Motor neuron (in vitro differentiated cells): Measurements from ENCODE around the gene USP19. TPM values are rescaled to one million over a fixed set of nuclear protein-coding genes. Genes with fewer than 3 reads are reported as not detected.

Source experiments
- ATAC-seq, 8 experiments: fragments of 200-7000 bp; cut with Tn5 transposase; replicated peaks in 6 of 8; 2 replicates each; pipeline ENCODE4 v1.8.0; 2021; ENCODE audit warnings: mild to moderate bottlenecking in 8 of 8, moderate library complexity in 8 of 8
- H3K27ac ChIP-seq, 2 donors: fragments of 250-450 bp; sonication (Bioruptor Pico); 2 replicates each; pipeline ENCODE4 v1.9.0; 2021; ENCODE audit warnings: antibody characterized with exemption in 2 of 2, mild to moderate bottlenecking in 2 of 2, moderate library complexity in 1 of 2
- H3K4me1 ChIP-seq, 2 donors: fragments of 250-450 bp; sonication (Bioruptor Pico); replicated peaks in 1 of 2; 2 replicates each; pipeline ENCODE4 v1.6.1; 2021; ENCODE audit warnings: antibody characterized with exemption in 2 of 2, mild to moderate bottlenecking in 2 of 2, moderate library complexity in 1 of 2
- H3K4me3 ChIP-seq, 5 donors: fragments of 250-450 bp; sonication (Bioruptor Pico); 2 replicates each; pipeline ENCODE4 v1.9.0; 2021; ENCODE audit warnings: antibody characterized with exemption in 5 of 5, mild to moderate bottlenecking in 5 of 5, moderate library complexity in 4 of 5
- WGBS, 10 experiments: fragments of 450-650 bp; shearing (Covaris generic); methylation state at CpG; one replicate each; pipeline ENCODE4 v1.0.0; 2022; 5-methylcytosine and 5-hydroxymethylcytosine counted together
- in situ Hi-C, 9 experiments: fragments of 400-800 bp; cut with MboI; loops; one replicate each; pipeline ENCODE4 v1.15.0; 2021; ENCODE audit warnings: low sequenced_read_pairs in 9 of 9, low pct_unique_long_range_greater_than_20kb in 2 of 9; ENCODE audit not compliant: unreplicated experiment in 9 of 9
- total RNA-seq, 8 experiments: library from RNA; unstranded; fragments of 300-600 nt; gene quantifications; 2 replicates each; pipeline versions ENCODE4 v1.2.3 to v1.2.4, GENCODE V29; 2022

Gene USP19
- total RNA-seq, 8 experiments from 2014 or later, result 29.9 to 64.7 (median 36.3) TPM

DNA sequence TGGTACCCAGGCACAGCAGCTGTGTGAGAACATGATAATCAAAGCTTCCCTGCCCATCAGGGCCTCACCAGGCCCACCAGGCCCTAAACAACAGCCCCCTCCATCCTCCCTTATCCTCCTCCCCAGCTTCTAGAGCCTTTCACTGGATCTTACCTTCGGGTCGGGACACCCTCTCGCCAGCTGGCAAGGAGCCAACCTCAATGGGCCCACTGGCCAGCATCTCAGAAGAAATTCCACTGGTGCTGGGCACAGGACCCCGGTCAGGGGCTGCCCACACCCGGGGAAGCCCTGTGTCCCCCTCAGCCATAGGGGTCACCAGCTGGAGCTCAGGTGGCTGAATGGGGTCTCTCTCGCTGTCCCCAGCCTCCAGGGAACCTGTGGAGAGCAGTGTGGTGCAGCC is 9.3 kb downstream of the USP19 start:
- in situ Hi-C loops, result no loop called here
- Histone ChIP-seq H3K4me3 (no peak overlapping the region), H3K27ac (no peak overlapping the region), H3K4me1 (no peaks in the 10 kb centered on the region)
- no CpG with 5 or more reads among the region's 6 CpGs for WGBS, 10 experiments
- no peak for ATAC-seq

DNA sequence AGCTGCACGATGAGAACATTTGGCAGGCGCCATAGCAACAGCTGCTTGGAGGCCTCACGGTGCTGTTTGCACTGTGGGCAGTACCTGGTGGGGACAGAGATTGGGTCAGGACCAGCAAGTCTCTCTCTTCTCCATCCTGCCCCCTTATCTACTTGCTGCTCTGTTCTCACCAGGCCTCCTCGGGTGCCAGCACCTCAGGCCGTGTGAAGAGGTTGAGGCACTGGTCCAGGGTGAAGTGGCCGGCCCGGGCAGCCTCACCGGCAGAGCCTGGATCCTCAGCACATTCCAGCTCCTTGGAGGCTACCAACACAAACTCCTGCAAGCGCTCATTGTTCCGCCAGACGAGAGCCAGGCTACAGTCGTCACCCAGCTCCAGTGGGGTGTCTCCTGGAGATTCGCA is 9.8 kb downstream of the USP19 start:
- H3K4me3 ChIP-seq, result no peak overlapping the region
- in situ Hi-C loops, result no loop called here

DNA sequence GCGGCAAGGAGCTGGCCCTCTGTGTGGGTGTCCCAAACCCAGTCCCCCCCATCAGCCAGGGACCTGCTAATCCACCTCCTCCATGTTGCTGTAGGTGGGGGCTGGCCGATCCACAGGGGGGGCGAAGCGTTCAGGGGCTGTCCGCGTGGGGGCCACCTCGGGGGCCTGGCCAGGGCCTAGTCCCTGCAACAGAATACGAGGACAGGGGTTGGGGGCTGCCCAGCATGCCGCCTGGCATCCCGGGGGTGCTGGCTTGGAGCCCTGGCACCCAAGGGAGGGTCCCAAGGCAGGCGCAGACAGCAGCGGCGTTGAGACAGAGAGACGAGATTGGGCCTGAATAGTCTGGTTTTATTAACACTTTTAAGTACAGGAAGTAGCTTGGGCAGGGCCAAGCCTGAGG is 12.3 kb downstream of the USP19 start:
- Histone ChIP-seq H3K4me1 (peaks cover 14 to 16% of the 10 kb centered on the region in 2 donors), H3K27ac (no peak overlapping the region), H3K4me3 (no peak overlapping the region)
- 83% methylated on average over 7 of the region's 14 CpGs; no CpG with 5 or more reads in 9 of the 10 experiments for WGBS, 10 experiments
- ATAC-seq, result no peak
- in situ Hi-C loops, result no loop called here

More for the DNA sequence above, 9.8 kb downstream of the USP19 start:
- no peak for ATAC-seq
- no peak overlapping the region for H3K27ac ChIP-seq
- H3K4me1 ChIP-seq, result peaks cover under 1 to 3% of the 10 kb centered on the region in 2 donors
- WGBS, 10 experiments, result 75 to 91% (median 81%) methylated on average over 2 to 7 of the region's 13 CpGs; no CpG with 5 or more reads in 6 of the 10 experiments

DNA sequence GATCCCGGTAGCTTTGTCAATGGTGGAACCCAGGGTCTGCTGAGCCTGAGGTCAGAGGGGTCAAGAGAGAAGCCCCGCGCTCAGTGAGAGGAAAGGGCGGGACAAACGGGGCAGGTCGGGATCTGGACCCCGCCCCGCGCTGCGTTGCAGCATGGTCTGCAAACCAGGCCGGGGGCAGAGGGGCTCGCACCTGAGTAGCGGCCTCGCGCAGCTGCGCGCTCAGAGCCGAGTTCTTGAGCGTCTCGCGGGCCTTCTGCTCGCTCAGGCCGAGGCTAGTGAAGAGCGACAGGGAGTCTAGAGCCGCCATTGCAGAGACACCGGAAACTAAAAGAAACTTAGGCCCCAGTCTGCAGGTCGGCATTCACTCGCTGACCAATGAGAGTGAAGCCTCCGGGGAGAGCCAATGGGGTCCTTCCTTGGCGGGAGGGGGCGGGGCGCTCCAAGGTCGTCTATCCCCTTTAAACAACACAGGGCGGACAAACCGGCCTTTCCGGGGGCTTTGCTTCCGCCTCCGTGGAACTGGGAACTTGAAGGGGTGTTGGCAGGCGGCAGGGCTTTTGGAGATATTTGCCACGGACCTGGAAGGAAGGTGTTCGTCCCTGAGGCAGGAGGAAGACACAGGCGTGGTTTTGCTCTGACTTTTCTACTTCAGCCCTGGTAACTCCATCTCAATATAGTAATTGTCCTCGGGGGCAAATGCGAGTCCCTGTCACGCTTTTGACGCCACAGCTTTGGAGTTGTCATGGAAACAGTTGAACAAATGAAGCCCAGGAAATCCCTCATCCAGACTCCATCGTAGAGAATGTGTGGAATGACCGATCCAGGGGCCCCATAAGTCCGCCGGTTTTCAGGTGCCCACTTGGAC is 16.0 kb downstream of the USP19 start, which contains the start of gene QARS1:
Gene QARS1, minus strand, starts transcription at position 331 of the 865 bp plus-strand sequence. Its CDS starts 24 bp downstream, at position 307.
- peak within 1 kb of the TSS; percentile 59 to 92 (median 91) for H3K4me3 ChIP-seq
- 0 to 3% (median 0%) methylated on average over 1 to 20 of the region's 50 CpGs; no CpG with 5 or more reads in 4 of the 10 experiments for WGBS, 10 experiments
- peaks cover 14 to 16% of the 10 kb centered on the region in 2 donors for H3K4me1 ChIP-seq
- H3K27ac ChIP-seq, result peak within 1 kb of the TSS; percentile 88 to 93
- in situ Hi-C loops, result no loop called here
- ATAC-seq, result peak; percentile 90 to 99 (median 98)

DNA sequence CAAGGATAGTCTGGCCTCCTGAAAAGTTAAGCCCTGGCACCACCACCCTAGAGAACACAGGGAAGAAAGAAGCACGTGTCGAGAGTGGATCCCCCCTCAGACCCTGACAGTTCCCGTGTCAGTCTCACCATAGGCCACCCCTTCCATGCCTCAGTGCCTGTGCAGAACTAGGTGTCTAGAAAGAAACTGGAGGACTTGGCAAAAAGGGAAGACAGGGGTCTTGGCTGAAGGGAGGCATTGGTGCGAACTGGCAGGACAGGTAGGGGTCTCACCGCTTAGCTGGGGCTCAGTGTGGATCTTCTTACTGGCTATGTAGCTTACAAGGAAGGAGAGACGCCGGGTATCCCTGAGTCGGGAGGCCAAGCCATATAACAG is 16.6 kb downstream of the USP19 start:
- Histone ChIP-seq H3K27ac (peak overlapping the region; percentile 55 to 93), H3K4me1 (peaks cover 14 to 16% of the 10 kb centered on the region in 2 donors), H3K4me3 (peak overlapping the region; percentile 59 to 92 (median 91))
- no peak for ATAC-seq
- in situ Hi-C loops, result no loop called here
- WGBS, 10 experiments, result 0 to 8% (median 3%) methylated on average over 1 to 6 of the region's 8 CpGs; no CpG with 5 or more reads in 6 of the 10 experiments

DNA sequence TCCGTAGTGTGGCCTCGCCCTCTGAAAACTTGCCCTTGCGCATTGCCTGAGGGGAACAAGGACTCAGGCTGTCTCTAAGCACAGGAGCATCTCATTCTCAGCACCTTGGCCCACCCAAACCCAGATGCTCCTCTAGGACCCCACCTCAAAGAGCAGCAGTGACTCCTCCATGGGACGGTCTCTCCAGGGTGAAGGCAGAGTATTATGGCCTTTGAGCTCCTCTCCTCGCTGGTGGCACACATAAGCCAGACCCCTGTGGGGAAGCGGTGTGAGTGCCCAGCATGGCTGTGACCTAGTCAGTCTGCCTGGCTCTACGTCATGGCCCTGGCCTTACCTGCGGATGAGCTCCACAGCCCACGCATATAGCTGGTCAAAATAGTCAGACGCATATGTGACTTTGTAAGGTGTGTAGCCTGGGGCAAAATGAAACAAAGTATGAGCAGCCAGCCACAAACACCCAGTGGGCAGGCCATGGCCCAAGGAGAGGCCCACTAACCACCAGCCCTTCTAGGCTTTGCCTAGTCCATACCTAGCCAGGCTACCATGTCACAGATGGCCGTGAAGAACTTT is 20.5 kb downstream of the USP19 start:
- Histone ChIP-seq H3K4me3 (no peak overlapping the region), H3K27ac (no peak overlapping the region), H3K4me1 (peaks cover 6 to 7% of the 10 kb centered on the region in 2 donors)
- in situ Hi-C loops, result no loop called here
- no peak for ATAC-seq
- 67 to 100% (median 100%) methylated on average over 1 to 11 of the region's 11 CpGs; no CpG with 5 or more reads in 3 of the 10 experiments for WGBS, 10 experiments

DNA sequence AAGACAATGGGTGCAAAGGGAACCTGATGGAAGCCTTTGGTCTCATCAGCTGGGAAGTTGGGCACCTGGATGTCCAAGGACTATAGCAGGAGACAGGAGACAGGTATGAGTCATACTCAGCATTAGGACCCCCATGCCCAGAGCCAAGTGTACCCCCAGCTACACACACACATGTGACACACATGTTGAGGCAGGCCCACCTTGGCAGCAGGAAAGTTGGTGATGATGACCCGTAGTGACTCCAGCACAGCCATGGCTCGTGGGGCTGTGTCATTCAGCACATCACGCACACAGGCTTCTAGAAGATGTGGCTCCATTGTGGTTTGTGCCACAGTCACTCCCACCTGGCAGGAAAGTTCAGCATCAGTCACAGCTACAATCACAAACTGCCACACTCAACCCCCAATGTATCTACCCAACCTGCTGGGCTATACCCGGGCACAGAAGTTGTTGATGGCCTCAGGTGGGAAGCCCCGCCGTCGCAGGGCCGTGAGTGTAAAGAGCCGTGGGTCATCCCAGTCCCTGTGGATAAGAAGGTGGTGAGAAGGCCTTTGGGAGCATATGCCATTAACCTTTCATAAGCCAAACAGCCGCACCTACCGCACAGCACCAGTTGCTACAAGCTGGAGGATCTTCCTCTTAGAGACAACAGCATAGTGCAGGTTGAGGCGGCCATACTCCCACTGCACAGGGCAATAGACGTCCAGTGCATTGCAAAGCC is 21.6 kb downstream of the USP19 start:
- 75 to 100% (median 89%) methylated on average over 2 to 4 of the region's 13 CpGs; no CpG with 5 or more reads in 4 of the 10 experiments for WGBS, 10 experiments
- no peak overlapping the region for H3K4me3 ChIP-seq
- ATAC-seq, result no peak
- in situ Hi-C loops, result no loop called here
- peaks cover 7 to 9% of the 10 kb centered on the region in 2 donors for H3K4me1 ChIP-seq
- H3K27ac ChIP-seq, result no peak overlapping the region

DNA sequence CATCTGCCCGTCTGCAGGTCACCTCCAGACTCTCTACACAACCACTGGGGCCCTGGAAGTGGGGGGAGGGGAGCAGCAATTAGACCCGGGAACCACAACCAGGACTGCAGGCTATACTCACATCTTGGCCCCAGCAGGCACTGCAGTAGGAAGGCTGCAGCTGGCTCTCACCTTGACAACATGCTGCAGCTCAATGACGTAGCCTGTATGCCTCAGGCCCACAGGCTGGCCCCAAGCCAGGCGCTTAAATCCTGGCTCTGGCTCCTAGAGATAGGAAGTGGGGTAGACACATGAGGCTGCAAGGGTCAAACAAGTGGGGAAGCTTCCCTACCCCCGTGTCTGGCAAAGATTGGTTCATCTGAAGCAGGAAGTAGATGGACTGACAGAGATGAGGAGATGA is 22.2 kb downstream of the USP19 start:
- Histone ChIP-seq H3K27ac (no peak overlapping the region), H3K4me3 (no peak overlapping the region), H3K4me1 (peaks cover under 1 to 3% of the 10 kb centered on the region in 2 donors)
- no peak for ATAC-seq
- 39 to 100% (median 60%) methylated on average over 1 to 4 of the region's 5 CpGs; no CpG with 5 or more reads in 7 of the 10 experiments for WGBS, 10 experiments
- in situ Hi-C loops, result no loop called here

DNA sequence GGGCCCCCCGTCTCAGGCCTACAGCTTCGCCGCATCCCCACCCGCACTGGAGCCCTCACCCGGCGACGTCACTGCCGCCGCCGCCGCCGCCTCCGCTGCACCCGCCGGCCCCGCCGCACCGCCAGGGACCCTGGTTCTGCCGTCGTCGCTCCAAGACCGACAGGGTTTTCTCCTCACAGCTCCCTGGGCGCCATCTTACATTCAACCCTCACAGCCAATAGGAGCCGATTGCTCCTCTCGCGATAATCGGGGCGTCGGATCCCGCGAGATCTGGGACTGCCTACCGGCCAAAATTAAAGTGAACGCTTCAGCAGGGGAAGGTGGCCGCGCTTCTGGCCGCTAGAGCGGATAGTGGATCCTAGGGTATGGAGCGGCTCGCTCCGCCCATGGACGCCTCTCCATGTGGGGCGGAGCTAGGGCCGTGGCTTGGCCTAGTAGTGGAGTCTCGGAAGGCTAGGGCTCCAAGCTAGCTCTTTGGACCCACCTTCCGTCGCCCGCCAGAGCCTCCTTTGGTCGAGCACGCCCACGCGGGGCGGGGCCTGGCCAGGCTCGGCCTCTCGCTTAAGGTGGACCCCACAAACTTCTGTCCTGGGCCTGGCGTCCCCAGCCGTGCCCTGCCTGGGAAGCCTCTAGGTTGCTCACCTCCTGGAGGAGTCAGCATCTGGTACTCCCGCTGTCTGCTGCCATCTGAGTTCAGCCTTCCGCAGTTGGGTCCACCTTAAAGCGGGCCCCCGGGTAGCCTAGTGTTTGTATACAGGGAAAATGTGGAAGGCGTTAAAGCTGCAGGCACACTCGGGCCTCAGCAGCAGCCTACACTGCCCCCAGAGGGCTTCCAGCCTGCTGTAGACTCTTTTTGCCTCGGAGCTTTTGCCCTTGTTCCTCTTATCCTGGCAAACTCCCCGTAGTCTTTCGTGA is 26.5 kb downstream of the USP19 start, which contains the start of gene QRICH1:
Gene QRICH1, minus strand, starts transcription at position 219 of the 915 bp plus-strand sequence. CDS start 17,054 bp downstream, outside the sequence.
- peak within 1 kb of the TSS; percentile 60 to 86 (median 72) for H3K4me3 ChIP-seq
- peaks cover 0 to 7% of the 10 kb centered on the region in 2 donors for H3K4me1 ChIP-seq
- 0 to 10% (median 0%) methylated on average over 2 to 8 of the region's 65 CpGs; no CpG with 5 or more reads in 4 of the 10 experiments for WGBS, 10 experiments
- ATAC-seq, result peak; percentile 77 to 88 (median 84)
- in situ Hi-C loops, result no loop called here
- H3K27ac ChIP-seq, result peak within 1 kb of the TSS; percentile 94 to 98

DNA sequence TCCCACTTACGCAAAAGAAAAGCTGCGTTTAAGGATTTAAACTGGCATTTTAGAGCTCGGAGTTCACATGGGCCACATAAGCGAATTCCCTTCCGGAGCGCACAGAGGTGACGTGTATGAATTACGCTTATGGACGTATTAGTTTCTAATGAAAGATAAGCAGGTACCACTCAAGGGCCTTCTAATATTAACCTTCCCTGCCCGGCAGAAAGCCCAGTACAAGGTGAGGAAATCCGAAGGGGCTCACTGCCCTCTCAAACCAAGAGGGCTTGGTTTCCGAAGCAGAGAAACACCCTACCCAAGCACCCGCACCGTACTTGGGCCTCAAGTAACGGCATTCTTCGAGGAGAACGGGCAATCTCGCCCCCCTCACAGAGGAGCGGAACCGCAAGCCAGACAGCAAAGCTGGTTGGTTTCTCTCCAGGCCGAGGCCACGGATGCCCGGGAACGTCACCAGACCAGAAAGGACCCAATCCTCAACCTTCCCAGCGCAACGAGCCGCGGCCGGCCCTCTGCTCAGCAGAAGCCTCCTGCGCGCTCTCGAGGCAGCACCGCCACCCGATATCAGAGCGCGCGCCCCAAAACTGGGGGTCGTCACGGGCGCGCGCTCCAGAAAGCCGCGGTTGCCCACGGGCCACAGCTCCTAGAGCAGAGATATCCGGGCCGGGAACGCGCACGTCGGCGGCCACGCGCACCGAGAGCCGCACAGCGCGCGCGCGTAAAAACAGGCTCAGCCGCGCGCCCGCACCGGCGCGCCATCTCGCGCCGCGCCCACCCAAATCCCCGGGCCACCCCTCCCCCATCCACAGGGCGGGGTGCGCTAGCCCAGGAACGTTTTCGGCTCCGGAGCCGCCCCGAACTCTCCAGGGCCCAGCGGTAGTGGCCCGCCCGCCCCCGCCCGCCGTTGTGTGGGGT is 27.4 kb downstream of the USP19 start:
- peak; percentile 12 to 48 (median 40) for ATAC-seq
- H3K4me3 ChIP-seq, result peak overlapping the region; percentile 60 to 86 (median 72)
- in situ Hi-C loops, result no loop called here
- peak overlapping the region; percentile 94 to 98 for H3K27ac ChIP-seq
- H3K4me1 ChIP-seq, result peaks cover 0 to 7% of the 10 kb centered on the region in 2 donors
- WGBS, 10 experiments, result 0 to 5% (median 0%) methylated on average over 1 to 15 of the region's 86 CpGs; no CpG with 5 or more reads in 2 of the 10 experiments

DNA sequence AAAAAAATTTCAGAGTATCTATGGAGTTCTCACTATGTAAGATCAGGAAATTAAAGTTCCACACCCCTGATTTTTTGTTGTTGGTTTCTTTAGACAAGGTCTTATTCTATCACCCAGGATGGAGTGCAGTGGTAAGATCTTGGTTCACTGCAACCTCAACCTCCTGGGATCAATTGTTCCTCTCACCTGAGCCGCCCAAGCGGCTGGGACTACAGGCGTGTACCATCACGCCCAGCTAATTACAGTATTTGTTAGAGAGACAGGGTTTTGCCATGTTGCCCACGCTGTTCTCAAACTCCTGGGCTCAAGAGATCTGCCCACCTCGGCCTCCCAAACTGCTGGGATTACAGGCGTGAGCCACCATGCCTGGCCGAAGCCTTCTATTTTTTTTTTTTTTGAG is 39.2 kb downstream of the USP19 start:
- 81 to 100% (median 95%) methylated on average over 2 to 6 of the region's 8 CpGs; no CpG with 5 or more reads in 4 of the 10 experiments for WGBS, 10 experiments
- no peak overlapping the region for H3K4me3 ChIP-seq
- in situ Hi-C loops, result no loop called here
- no peaks in the 10 kb centered on the region for H3K4me1 ChIP-seq
- no peak overlapping the region for H3K27ac ChIP-seq
- no peak for ATAC-seq
